HG03045 (cell line): ENCODE data around the gene GRPEL2.

ENCODE experiments used
- ATAC-seq: cut with Tn5 transposase; IDR thresholded peaks from one replicate; pipeline ENCODE4 v1.9.1; 2021; ENCODE audit warnings: mild to moderate bottlenecking, moderate library complexity; ENCODE audit not compliant: unreplicated experiment

GRPEL2 gene

DNA sequence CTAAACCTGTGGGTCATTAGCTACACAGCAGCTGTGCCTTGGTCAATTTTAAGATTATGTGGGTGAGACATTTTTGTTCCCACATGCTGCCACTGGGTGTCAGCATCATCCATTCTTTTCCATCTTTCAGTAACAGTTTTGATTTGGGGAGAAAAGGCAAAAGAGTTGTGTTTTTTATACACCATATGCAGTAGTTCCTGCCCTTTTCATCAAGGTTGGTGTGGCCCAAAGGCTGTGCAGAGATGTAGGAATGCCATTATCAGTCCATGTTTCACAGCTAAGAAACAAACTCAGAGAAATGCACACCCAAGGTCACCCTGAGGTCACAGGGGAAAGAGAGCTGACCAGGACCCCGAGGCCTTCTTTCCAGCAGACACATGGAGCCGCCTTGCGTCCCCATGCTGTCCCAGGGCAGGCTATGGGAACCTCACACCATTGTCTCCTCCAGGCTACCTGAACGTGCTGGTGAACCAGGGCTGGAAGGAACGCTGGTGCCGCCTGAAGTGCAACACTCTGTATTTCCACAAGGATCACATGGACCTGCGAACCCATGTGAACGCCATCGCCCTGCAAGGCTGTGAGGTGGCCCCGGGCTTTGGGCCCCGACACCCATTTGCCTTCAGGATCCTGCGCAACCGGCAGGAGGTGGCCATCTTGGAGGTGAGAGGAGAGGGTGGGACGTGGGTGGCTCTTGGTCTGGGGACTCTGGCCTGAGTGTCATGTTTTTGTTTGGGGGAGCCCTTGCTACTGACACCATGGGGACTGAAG is 27.8 kb upstream of the GRPEL2 start:
- no peak for ATAC-seq

DNA sequence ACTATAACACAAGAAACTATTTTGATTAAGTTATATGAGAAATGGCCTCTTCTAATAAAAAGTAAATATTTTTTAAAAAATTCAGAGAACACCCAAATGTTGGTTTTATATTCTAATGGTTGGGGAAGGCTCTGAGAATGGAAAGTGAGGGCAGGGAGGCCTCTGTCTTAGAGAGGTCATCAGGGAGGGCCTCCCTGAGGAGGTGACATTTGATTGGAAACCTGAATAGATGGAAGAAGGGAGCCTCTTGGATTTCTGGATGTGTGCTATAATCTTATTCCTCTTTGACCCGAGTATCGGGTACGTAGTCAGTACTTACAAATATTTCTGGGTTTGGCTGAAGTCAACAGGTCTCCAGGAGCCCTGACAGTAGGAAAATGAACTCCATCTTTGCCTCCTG is 26.1 kb upstream of the GRPEL2 start:
- ATAC-seq = no peak

DNA sequence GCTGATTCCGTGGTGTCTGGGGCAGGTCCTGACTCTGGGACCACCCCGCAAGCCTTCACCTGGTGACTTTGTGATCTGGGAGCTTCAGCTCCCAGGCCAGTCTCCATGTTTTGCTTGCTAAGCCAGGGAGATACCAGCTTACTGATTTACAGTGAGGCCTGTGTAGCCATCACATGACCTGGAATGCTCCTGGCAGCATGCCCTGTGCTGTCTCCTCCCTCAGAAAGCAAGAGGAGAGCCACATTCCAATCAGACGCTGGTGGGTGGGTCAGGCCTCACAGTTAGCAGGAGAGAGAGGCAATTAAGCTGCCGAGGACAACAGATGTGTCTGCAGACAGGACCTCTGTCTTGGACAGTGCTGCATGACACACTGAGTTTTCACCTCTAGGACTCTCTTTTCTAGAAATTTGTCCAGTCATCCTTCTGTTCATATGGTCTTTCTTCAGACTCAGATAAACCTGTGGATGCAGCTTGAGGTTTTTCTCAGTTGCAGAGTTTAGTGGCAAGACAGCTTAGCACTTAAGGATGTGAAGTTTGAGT is 24.4 kb upstream of the GRPEL2 start:
- no peak for ATAC-seq

DNA sequence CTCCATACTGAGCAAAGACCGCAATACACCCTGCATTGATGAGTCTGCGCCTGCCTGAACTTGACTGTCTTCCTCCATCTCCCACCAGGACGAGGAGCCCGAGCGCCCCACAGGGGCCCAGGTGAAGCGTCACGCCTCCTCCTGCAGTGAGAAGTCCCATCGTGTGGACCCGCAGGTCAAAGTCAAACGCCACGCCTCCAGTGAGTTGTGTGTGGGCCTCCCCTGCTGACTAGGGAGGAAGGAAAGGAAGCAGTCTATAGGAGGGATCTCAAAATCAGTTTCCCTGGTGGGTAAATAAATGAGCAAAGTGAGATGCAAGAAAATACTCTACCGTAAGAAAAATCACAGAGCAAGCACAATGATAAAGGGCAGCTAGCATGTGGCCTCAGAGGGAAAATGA is 22.8 kb upstream of the GRPEL2 start:
- ATAC-seq = no peak

DNA sequence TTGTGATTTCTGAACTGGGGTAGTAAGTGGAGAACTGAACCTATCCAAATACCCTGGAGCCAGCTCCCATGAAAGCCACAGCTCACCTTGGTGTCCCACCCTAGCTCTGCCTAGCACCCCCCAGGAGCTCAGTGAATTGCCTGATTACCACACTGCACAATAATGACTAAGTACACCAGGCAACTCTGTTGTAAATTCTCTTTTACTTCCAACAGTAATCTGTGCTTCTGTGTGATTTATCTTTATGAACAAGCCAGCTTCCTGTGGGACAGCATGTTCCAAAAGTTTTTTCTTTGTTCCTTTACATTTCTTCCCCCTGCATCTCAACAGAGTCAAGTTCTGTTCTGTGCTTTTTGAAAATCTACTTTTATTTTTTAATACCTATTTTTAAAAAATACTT is 22.1 kb upstream of the GRPEL2 start:
- no peak for ATAC-seq

DNA sequence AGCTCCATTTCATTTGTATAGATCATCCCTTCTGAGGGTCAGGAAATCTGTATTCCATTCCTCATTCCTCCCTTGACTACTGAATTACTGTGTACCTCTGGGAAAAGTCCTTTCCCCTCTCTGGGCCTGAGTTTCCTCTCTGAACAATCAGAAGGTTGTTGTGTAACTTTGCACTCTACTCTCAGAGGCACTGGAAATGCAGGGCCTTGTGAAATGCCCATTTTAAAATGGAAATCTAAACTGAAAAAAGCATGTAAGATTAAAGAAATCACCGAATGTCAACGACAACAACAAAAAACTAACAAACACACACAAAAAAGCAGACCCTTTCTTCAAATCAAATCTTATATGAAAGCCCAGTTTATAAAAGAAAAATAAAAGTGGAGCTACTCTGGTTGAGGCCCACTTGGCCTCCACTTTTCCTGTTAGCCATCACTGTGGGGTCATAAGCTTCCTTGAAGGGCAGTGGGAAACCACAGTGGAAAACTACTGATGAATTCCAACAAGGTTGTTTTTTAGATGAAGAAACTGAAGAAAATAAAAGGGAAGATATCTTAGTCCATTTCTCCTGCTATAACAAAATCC is 21.6 kb upstream of the GRPEL2 start:
- no peak for ATAC-seq

DNA sequence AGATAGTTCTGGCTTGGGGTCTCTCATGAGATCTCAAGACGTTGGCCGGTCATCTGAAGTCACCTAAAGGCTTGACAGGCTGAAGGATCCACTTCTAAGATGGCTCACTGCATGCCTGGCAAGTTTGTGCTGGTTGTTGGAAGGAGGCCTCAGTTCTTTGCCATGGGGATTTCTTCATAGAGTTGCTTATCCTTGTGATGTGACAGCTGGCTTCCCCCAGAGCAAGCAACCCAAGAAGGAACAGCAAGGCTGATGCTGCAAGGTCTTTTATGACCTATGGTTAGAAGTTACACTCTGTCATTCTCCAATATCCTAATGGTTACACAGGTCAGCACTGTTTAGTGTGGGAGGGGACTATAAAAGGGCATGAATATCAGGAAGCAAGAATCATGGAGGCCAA is 20.7 kb upstream of the GRPEL2 start:
- ATAC-seq = no peak

DNA sequence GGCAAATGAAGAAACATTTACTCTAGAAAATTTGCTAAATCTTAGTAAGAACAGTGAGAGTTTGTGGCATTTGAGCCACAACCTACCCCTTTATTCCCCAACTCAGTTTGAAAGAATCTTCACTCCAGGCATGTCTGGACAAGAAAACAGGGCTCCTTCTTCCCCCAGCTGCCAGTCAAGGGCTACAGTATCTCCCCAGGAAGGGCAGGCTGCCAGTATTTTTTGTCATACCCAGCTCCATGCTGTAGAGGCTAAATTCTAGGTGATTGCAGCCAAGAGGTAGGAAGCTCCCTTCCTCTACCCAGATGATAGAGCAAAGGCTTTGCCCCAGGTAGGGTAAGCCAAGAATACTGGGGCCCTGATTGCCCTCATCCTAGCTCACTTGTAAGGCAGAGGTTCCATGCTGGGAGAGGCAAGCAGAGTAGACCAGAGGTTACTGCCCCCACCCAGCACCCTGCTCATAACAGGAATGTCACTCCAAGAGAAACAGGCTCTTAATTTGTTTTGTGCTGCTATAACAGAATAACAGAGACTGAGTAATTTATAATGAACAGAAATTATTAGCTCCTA is 20.0 kb upstream of the GRPEL2 start:
- ATAC-seq = no peak

DNA sequence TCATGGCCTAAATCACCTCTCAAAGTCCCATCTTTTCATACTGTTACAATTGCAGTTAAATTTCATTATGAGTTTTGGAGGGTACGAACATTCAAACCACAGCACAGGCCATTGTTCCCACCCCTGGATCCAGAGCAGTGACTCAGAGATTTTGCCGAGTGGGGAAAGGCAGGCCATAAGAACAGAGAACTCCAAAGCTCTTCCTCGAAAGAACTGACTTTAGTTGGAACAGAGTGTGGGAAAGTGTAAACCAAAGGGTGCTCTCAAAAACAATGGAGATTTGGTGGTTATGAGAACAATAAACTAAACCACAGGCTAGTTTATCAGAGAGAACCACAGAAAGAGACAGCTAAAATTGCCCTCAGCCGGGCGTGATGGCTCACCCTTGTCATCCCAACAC is 19.4 kb upstream of the GRPEL2 start:
- no peak for ATAC-seq

DNA sequence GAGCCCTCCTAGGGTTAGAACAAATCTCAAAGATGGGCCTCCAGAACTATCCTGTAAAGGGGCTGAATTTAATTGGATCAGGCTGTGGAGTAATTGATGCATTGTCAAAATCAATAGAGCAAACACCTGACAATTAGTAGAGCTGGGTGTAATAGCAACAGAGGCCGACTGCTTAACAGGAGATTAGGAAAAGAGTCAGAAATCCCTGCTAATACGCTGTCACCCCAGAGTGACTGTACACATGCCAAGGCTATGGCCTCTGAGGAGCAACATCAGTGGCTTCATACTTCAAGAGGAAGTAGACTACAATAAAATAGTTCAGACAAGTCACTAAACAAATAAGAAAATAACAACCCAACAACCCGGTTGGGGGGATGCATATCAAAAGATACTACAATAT is 18.7 kb upstream of the GRPEL2 start:
- no peak for ATAC-seq

DNA sequence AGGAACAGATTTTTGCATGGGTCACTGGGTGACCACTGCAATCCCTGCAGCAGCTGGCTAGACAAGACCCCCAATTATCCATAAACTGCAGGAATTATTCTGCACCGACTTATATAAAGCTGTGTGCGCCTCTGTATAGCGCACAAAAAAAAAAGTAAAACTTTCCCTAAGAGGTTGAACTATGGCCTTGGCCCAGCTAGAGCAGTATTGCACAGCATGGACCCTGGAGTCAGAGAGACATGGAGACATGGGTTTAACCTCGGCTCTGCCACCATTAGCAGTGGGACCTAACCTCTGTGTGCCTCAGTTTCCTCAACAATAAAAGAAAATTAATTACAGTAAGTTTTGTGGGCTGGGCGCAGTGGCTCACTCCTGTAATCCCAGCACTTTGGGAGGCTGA is 17.1 kb upstream of the GRPEL2 start:
- ATAC-seq = no peak

DNA sequence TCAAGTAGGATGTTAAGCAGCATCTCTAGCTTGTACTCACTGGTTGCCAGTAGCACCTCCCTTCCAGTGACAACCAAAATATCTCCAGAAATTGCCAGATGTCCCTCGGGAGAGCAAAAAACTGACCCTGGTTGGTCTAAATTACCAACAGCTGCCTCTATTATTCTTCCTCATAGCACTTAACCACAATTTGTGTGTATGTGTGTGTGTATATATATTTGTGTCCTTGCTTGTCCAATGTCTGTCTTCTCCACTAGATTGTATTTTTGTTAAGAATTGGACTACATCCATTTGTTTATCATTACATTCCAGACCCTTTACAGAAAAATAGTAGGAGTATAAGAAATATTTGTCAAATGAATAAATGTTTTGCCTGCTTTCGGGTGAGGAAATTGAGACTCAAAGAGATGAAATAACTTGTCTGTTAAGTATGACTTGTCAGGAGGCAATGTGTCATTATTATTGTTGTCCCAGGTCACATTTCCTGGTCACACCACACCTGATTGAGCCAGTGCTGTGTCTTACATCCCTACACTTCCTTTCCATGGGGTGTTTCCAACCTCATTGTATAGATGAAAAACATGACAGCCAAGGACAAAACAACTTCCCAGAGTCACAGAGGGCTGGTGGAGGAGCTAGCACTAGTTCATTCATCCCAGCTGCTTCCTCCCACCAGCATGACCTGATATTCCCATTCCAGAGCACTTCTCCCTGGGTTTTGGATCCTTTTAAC is 11.4 kb upstream of the GRPEL2 start:
- ATAC-seq = no peak

DNA sequence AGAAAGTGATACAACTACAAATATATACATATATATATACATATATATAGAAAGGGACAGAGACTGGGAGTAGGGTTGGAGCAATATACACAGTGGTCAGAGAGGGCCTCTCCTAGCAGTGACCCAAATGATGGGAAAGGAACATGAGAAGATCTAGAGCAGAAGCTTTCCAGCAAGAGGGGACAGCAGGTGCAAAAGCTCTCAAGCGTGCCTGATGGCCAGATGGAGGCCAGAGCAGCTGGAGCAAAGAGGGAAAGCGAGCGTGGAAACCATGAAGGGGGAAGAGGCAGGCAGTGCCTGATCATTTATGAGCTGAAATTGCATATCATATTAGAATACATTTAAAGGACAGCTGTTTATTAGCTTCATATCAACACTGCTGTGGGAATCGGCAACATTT is 7.6 kb upstream of the GRPEL2 start:
- no peak for ATAC-seq

DNA sequence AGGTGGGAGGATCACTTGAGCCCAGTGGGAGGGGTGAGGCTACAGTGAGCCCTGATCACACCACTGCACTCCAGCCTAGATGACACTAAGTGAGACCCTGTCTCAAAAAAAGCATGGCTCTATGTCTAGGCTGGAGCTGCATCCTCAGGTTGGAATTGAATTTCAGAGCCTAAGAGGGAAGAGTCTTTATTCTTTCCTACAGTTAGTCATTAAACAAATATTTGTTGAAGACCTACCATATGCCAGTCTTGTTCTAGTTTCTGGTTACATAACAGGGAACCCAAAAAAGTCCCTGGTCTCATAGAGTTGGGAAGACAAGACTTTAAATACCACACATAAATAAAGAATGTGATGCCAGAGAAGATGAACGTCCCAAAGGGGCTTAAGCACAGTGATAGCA is 6.9 kb upstream of the GRPEL2 start:
- no peak for ATAC-seq

DNA sequence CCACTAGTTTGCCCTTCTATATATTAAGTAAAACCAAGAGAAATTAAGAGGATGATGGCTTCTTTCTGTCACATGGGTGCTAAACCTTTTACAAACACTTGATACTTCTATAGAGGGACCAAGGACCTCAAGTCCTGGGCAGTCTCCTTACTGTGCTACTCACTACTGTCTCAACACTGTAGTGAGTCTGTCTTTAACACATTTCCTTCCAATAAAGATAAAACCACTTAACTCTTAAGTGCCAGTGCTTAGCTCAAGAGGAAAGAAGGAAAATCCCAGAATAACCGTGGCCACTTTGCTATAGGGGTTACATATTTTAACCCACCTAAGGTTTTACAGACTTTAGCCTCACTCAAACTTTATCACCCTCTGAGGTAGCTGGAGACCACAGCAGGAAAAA is 4.4 kb upstream of the GRPEL2 start:
- no peak for ATAC-seq

DNA sequence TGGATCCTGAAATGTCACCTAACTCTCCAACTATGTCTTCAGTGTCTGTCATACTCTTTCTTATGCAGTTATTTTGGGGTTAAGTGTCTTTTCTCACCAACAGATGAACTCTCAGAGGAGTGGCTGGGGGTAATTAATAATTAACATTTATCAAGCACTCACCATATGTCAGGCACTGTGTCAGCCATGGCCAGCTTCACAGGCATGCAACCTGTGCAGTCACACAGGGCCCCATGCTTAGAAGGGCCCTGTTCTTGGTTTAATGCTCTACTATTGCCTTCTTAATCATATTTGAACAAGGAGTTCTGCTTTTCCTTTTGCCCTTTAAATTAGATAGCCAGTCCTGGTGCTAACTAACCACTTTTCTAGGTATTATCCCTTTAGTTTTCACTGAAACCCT is 3.4 kb upstream of the GRPEL2 start:
- ATAC-seq = no peak

DNA sequence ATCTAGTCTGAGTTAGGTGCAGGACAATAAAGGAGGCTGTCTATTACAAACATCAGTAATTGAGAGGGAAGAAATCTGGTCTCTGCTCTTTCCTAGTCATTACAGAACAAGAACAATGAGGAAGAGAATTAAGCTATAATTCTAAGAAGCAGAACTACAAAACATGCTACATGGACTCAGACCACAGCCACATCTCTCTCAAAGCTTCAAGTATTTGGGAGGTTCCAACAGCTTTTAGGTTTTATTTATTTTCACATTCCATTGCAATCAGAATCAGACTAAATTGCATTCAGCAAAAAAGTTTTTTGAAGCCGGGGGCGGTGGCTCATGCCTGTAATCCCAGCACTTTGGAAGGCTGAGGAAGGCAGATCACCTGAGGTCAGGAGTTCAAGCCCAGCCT is 1.1 kb upstream of the GRPEL2 start:
- no peak for ATAC-seq

DNA sequence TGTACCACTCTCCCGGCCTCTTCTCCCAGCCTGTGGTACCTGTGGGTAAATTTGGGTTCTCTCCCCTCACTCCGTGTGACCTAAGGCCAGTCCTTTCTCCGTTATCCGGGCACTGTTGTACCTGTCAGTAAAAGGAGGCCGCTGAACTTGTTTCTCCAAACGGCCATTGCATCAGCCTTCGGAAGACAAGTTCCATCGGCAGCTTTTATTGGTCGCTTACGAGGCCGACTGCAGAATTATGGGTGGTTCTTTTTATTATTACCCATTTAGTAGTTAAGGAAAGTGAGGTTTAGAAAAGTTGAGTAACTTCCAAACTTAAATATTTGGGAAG is 558 bp downstream of the GRPEL2 start:
- peak; percentile 7 for ATAC-seq

DNA sequence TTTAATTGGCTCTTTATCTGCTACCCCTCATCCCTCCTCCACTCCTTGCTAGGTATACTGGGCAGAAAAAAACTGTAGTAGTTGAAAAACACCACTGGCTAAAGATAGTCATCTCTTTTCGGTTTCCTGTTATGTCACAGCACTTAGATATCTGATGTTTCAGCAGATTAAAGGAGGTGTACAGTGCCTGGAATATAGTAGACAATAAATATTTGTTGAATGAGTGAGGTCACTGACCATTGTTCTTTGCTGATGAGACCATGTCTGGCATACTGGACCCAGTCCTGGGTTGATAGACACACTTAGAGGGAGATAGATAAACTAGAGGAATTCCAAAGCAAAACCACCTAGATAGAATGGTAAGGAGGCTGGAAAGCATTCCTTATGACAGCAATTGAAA is 3.2 kb downstream of the GRPEL2 start:
- no peak for ATAC-seq

DNA sequence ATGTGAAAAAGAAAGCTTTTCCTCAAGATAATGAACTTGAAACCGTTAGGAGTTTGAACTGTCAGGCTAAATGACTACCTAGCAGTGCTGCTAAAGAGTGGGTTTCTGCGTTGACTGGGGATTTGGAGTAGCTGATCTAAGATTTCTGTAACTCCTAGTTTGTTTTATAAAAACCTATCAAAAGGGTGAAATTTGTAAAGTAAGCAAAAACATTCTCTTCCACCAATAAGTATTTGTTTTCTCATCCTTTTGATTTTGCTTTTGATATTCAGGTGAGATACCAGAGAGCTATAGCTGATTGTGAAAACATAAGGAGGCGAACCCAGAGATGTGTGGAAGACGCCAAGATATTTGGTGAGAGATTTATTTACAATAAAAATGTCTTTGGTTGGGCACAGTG is 4.1 kb downstream of the GRPEL2 start:
- ATAC-seq = no peak

DNA sequence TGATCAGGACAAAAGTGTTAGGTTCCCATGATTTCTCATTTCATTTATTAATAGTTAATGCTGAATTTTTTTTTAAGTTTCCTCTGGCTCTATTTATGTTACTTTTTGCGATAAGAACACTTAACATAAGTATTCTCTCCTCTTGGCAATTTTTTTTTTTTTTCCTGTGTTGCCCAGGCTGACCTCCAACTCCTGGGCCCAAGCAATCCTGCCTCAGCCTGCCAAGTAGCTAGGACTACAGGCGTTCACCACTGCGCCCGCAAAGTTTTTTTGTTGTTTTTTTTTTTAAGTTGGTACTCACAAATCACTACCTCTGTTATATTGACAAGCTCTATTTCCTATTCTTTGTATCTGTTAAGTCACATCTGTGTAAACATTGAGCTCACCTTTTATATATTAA is 6.9 kb downstream of the GRPEL2 start:
- ATAC-seq = no peak

DNA sequence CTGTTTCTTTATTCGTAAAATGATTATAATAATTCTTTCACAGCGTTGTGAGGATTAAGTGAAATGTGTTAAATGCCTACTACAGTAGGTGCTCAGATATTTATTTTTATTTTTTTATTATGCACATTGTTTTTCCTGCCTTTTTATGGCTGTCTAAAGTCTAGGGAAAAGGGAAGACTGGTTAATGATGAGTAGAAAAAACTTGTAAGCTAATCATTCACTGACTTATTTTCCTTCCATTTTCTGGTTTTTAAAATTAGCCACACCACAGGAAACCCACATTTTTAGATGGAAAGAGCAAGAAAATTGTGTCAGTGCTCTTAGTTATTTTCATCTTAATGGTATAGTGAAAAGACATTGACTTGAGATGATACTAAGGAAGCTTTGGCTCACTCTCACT is 8.6 kb downstream of the GRPEL2 start:
- no peak for ATAC-seq
